ENCODE data around the gene SAYSD1. TPM values are rescaled to one million over a fixed set of nuclear protein-coding genes. Genes with fewer than 3 reads are reported as not detected.

Gene SAYSD1
- total RNA-seq, 1 experiment from 2014 or later = 9.4 TPM

DNA sequence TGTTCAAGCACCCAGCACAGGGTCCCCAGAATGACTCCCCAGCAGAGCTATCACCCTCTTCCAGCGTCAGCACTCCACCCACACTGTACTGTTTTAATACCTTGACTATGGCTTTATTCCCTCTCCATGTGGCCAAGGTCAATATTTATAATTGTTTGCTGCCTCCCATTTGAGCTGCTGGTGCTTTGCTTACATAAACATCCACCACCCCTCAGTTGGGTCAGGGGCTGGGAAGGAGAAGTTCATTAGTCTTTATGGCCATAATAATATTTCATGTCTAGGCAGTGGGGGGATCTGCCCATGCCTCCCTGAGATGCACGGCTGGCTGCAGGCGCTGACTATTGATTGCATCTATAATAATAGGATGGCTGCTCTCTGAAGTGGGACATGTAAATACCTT lies 41.8 kb upstream of the SAYSD1 start:
- Histone ChIP-seq H3K9me3 (ENCODE audit: control insufficient read depth, low read depth, low read length) (no peaks in the 10 kb centered on the region), H3K23me2 (ENCODE audit: insufficient read length, low read depth, low read length, poor library complexity, severe bottlenecking) (no peaks in the 10 kb centered on the region), H2BK12ac (ENCODE audit: insufficient read length, low read depth, low read length) (no peak overlapping the region), H3K4me1 (ENCODE audit: insufficient read depth, low read length) (no peaks in the 10 kb centered on the region), H3K56ac (ENCODE audit: insufficient read length, low read depth, low read length) (no peak overlapping the region), H3K4ac (ENCODE audit: low read depth, low read length) (no peak overlapping the region), H4K91ac (ENCODE audit: insufficient read length, low read depth, low read length) (no peak overlapping the region), H3K14ac (ENCODE audit: insufficient read depth, low read length) (no peak overlapping the region), H4K8ac (replicated peaks; ENCODE audit: insufficient read length, low read depth, low read length) (no peak overlapping the region), H2AFZ (ENCODE audit: low read length) (no peak overlapping the region), H2BK5ac (ENCODE audit: insufficient read length, low read length) (no peak overlapping the region), H3T11ph (ENCODE audit: low read length) (no peak overlapping the region), H3K79me2 (ENCODE audit: insufficient read depth, low read length) (no peaks in the 10 kb centered on the region), H3K27me3 (ENCODE audit: insufficient read depth, low read length) (no peaks in the 10 kb centered on the region), H2AK5ac (ENCODE audit: insufficient read length, low read length) (no peak overlapping the region), H3K4me2 (ENCODE audit: insufficient read depth, insufficient read length, low read length) (no peak overlapping the region), H2BK120ac (ENCODE audit: low read depth, low read length, poor library complexity, severe bottlenecking) (no peak overlapping the region), H3K9ac (ENCODE audit: extremely low read depth, insufficient read length, low read length) (no peak overlapping the region), H4K20me1 (ENCODE audit: control insufficient read depth, insufficient read depth, insufficient read length) (no peaks in the 10 kb centered on the region), H3K79me1 (ENCODE audit: insufficient read depth, low read depth, low read length, poor library complexity, severe bottlenecking) (no peaks in the 10 kb centered on the region), H3K18ac (ENCODE audit: insufficient read length, low read depth, low read length) (no peak overlapping the region), H3K23ac (ENCODE audit: insufficient read length, low read depth, low read length) (no peak overlapping the region), H4K5ac (ENCODE audit: insufficient read length, low read depth, low read length) (no peak overlapping the region), H2BK20ac (ENCODE audit: low read depth, low read length, poor library complexity, severe bottlenecking) (no peak overlapping the region), H3K27ac (ENCODE audit: insufficient read length, low read depth, low read length) (no peak overlapping the region), H2BK15ac (ENCODE audit: low read depth, low read length) (no peak overlapping the region)
- no peak for DNase-seq
- H3K9me3 Mint-ChIP-seq = peaks cover 9 to 12% of the 10 kb centered on the region in 2 experiments
- TF ChIP-seq CTCF (conservative IDR thresholded peaks at IDR 0.05) = no peak
- peaks cover 6% of the 10 kb centered on the region in 2 experiments; a peak in 3 of 4 replicates for H3K4me1 Mint-ChIP-seq
- no peak overlapping the region for H3K4me3 Mint-ChIP-seq
- H3K27me3 Mint-ChIP-seq (ENCODE audit: low read depth) = peaks cover 7% of the 10 kb centered on the region
- no peak overlapping the region for H3K27ac Mint-ChIP-seq
- WGBS (ENCODE audit: extremely low coverage, insufficient read length, low lambda C conversion rate) = no CpG with 5 or more reads among the region's 3 CpGs
- peaks cover 4 to 9% (median 6%) of the 10 kb centered on the region in 3 experiments; a peak in 5 of 7 replicates for H3K36me3 Mint-ChIP-seq (ENCODE audit: insufficient read depth in 1 of 3, low read depth in 3 of 3)

Data from H9 (cell line).